Effector memory CD8-positive, alpha-beta T cell (primary cell): ENCODE results near the gene TSPAN5.
A peak's percentile ranks its signal among the peaks of the same experiment; 100 is the strongest.

Source experiments
- ATAC-seq: fragments of 150-1000 bp; cut with Tn5 transposase; replicated peaks from 2 replicates; pipeline ENCODE4 v1.10.0; 2021; ENCODE audit warnings: mild to moderate bottlenecking, moderate library complexity
- DNase-seq, 3 experiments: peaks; one replicate each; pipeline ENCODE4 v3.0.0; 2021
- H3K27ac Mint-ChIP-seq, 2 donors: one replicate each; pipeline ENCODE4 v1.8.0; 2022; ENCODE audit warnings: mild to moderate bottlenecking in 2 of 2, mixed read lengths in 2 of 2, moderate library complexity in 2 of 2
- H3K27me3 Mint-ChIP-seq, 2 donors: one replicate each; pipeline ENCODE4 v1.8.0; 2022; ENCODE audit warnings: mixed read lengths in 2 of 2
- H3K36me3 Mint-ChIP-seq: one replicate; pipeline ENCODE4 v1.8.0; 2022; ENCODE audit warnings: mild to moderate bottlenecking, moderate library complexity, mixed read lengths; ENCODE audit not compliant: insufficient read depth
- H3K4me1 Mint-ChIP-seq, 2 donors: one replicate each; pipeline ENCODE4 v1.8.0; 2022; ENCODE audit warnings: low read depth in 2 of 2, mixed read lengths in 2 of 2
- H3K4me3 Mint-ChIP-seq, 2 donors: one replicate each; pipeline ENCODE4 v1.8.0; 2022; ENCODE audit warnings: mild to moderate bottlenecking in 2 of 2, mixed read lengths in 2 of 2, moderate library complexity in 2 of 2
- H3K9me3 Mint-ChIP-seq, 2 donors: one replicate each; pipeline ENCODE4 v1.8.0; 2022; ENCODE audit warnings: mixed read lengths in 2 of 2

TSPAN5 gene

GRCh38 chr4:98572697-98573096 lies 85.7 kb downstream of the TSPAN5 start:
- no peak overlapping the region for H3K4me3 Mint-ChIP-seq
- peaks cover 9 to 35% of the 10 kb centered on the region in 2 donors for H3K4me1 Mint-ChIP-seq
- H3K27ac Mint-ChIP-seq = no peak overlapping the region
- H3K27me3 Mint-ChIP-seq = no peaks in the 10 kb centered on the region
- ATAC-seq (no peak), DNase-seq (no peak)
- no peaks in the 10 kb centered on the region for H3K9me3 Mint-ChIP-seq
- peaks cover 3% of the 10 kb centered on the region for H3K36me3 Mint-ChIP-seq

GRCh38 chr4:98571161-98571786 lies 87.1 kb downstream of the TSPAN5 start:
- Mint-ChIP-seq H3K27me3 (no peaks in the 10 kb centered on the region), H3K4me1 (peaks cover 12 to 42% of the 10 kb centered on the region in 2 donors), H3K27ac (no peak overlapping the region), H3K4me3 (no peak overlapping the region), H3K36me3 (no peaks in the 10 kb centered on the region), H3K9me3 (no peaks in the 10 kb centered on the region)
- DNase-seq (no peak), ATAC-seq (no peak)

- Mint-ChIP-seq H3K27me3 (no peaks in the 10 kb centered on the region), H3K27ac (no peak overlapping the region), H3K4me3 (no peak overlapping the region), H3K9me3 (no peaks in the 10 kb centered on the region), H3K36me3 (no peaks in the 10 kb centered on the region), H3K4me1 (peaks cover 12 to 49% of the 10 kb centered on the region in 2 donors)
- ATAC-seq = no peak
- no peak for DNase-seq
These were observed 88.1 kb downstream of the TSPAN5 start for GRCh38 chr4:98570151-98570797.

- ATAC-seq = no peak
- no peak for DNase-seq
- no peaks in the 10 kb centered on the region for H3K36me3 Mint-ChIP-seq
- no peaks in the 10 kb centered on the region for H3K27me3 Mint-ChIP-seq
- peak overlapping the region; percentile 37 to 50 for H3K27ac Mint-ChIP-seq
- H3K9me3 Mint-ChIP-seq = no peaks in the 10 kb centered on the region
- H3K4me1 Mint-ChIP-seq = peaks cover 11 to 46% of the 10 kb centered on the region in 2 donors
- H3K4me3 Mint-ChIP-seq = no peak overlapping the region
These were observed 89.3 kb downstream of the TSPAN5 start for GRCh38 chr4:98568941-98569663.

GRCh38 chr4:98567611-98568010 lies 90.8 kb downstream of the TSPAN5 start:
- no peaks in the 10 kb centered on the region for H3K9me3 Mint-ChIP-seq
- ATAC-seq (no peak), DNase-seq (no peak)
- no peaks in the 10 kb centered on the region for H3K36me3 Mint-ChIP-seq
- no peaks in the 10 kb centered on the region for H3K27me3 Mint-ChIP-seq
- no peak overlapping the region for H3K4me3 Mint-ChIP-seq
- H3K4me1 Mint-ChIP-seq = peaks cover 11 to 46% of the 10 kb centered on the region in 2 donors
- no peak overlapping the region for H3K27ac Mint-ChIP-seq

GRCh38 chr4:98566361-98567008 lies 91.9 kb downstream of the TSPAN5 start:
- no peak for DNase-seq
- Mint-ChIP-seq H3K36me3 (no peaks in the 10 kb centered on the region), H3K4me3 (no peak overlapping the region), H3K9me3 (no peaks in the 10 kb centered on the region), H3K27me3 (no peaks in the 10 kb centered on the region), H3K4me1 (peaks cover 11 to 46% of the 10 kb centered on the region in 2 donors), H3K27ac (peak overlapping the region in 1 of 2 donors; percentile 28)
- ATAC-seq = no peak

- no peaks in the 10 kb centered on the region for H3K9me3 Mint-ChIP-seq
- H3K27me3 Mint-ChIP-seq = no peaks in the 10 kb centered on the region
- H3K27ac Mint-ChIP-seq = peak overlapping the region in 1 of 2 donors; percentile 28
- H3K4me1 Mint-ChIP-seq = peaks cover 9 to 45% of the 10 kb centered on the region in 2 donors
- DNase-seq (no peak), ATAC-seq (no peak)
- no peak overlapping the region for H3K4me3 Mint-ChIP-seq
- no peaks in the 10 kb centered on the region for H3K36me3 Mint-ChIP-seq
These were observed 92.6 kb downstream of the TSPAN5 start for GRCh38 chr4:98565681-98566301.

- DNase-seq (no peak), ATAC-seq (no peak)
- Mint-ChIP-seq H3K27ac (peak overlapping the region in 1 of 2 donors; percentile 28), H3K4me1 (peaks cover 5 to 38% of the 10 kb centered on the region in 2 donors), H3K4me3 (no peak overlapping the region), H3K27me3 (no peaks in the 10 kb centered on the region), H3K9me3 (no peaks in the 10 kb centered on the region), H3K36me3 (no peaks in the 10 kb centered on the region)
These were observed 93.6 kb downstream of the TSPAN5 start for GRCh38 chr4:98564852-98565251.

GRCh38 chr4:98560321-98560720 lies 98.1 kb downstream of the TSPAN5 start:
- ATAC-seq (no peak), DNase-seq (no peak)
- Mint-ChIP-seq H3K27me3 (no peaks in the 10 kb centered on the region), H3K36me3 (no peaks in the 10 kb centered on the region), H3K9me3 (no peaks in the 10 kb centered on the region), H3K4me1 (peaks cover 3 to 19% of the 10 kb centered on the region in 2 donors), H3K4me3 (no peak overlapping the region), H3K27ac (peak overlapping the region in 1 of 2 donors; percentile 12)

GRCh38 chr4:98558471-98559169 lies 99.8 kb downstream of the TSPAN5 start:
- DNase-seq (no peak), ATAC-seq (no peak)
- Mint-ChIP-seq H3K4me3 (no peak overlapping the region), H3K36me3 (no peaks in the 10 kb centered on the region), H3K4me1 (peaks cover 3 to 27% of the 10 kb centered on the region in 2 donors), H3K27me3 (no peaks in the 10 kb centered on the region), H3K27ac (no peak overlapping the region), H3K9me3 (no peaks in the 10 kb centered on the region)

- no peaks in the 10 kb centered on the region for H3K27me3 Mint-ChIP-seq
- DNase-seq = no peak
- H3K36me3 Mint-ChIP-seq = no peaks in the 10 kb centered on the region
- no peak for ATAC-seq
- H3K27ac Mint-ChIP-seq = no peak overlapping the region
- no peaks in the 10 kb centered on the region for H3K9me3 Mint-ChIP-seq
- H3K4me1 Mint-ChIP-seq = peaks cover 3 to 27% of the 10 kb centered on the region in 2 donors
- H3K4me3 Mint-ChIP-seq = no peak overlapping the region
These were observed 101.1 kb downstream of the TSPAN5 start for GRCh38 chr4:98557194-98557892.

GRCh38 chr4:98556451-98556850 lies 102.0 kb downstream of the TSPAN5 start:
- ATAC-seq (no peak), DNase-seq (no peak)
- Mint-ChIP-seq H3K27ac (no peak overlapping the region), H3K4me3 (no peak overlapping the region), H3K36me3 (no peaks in the 10 kb centered on the region), H3K9me3 (no peaks in the 10 kb centered on the region), H3K27me3 (no peaks in the 10 kb centered on the region), H3K4me1 (peaks cover 3 to 32% of the 10 kb centered on the region in 2 donors)
